Endothelial cell of umbilical vein (primary cell): ENCODE data around the gene MEIOSIN. TPM values are rescaled to one million over a fixed set of nuclear protein-coding genes. Genes with fewer than 3 reads are reported as not detected.

Experiments
- BruUV-seq: library from RNA; stranded (reverse); fragments of 400-500 nt; replicated peaks from 2 replicates; lab custom pipeline; 2021; lab: Mats Ljungman, UMichigan
- CTCF ChIA-PET: fragments of 300-600, 350-600 bp; sonication (Branson Sonifier 250); formaldehyde crosslinking; loops from one replicate; lab custom pipeline; 2021; ENCODE audit warnings: antibody characterized with exemption, inconsistent platforms; lab: Charles Lee
- POLR2A ChIA-PET: fragments of 300-600, 350-600 bp; sonication (Branson Sonifier 250); formaldehyde crosslinking; loops from one replicate; lab custom pipeline; 2021; ENCODE audit warnings: antibody characterized with exemption, inconsistent platforms; lab: Charles Lee
- DNase-seq: peaks from one replicate; pipeline ENCODE4 v3.0.0-alpha.2; 2011; ENCODE audit warnings: low read depth, low spot score
- FAIRE-seq: peaks from 2 replicates; lab custom pipeline; 2011; peaks lifted over from hg19 to GRCh38; lab: Jason Lieb, UNC
- H2AFZ ChIP-seq: 2 replicates; pipeline ENCODE4 v1.6.0; 2012; ENCODE audit warnings: low read depth, low read length, control low read depth, inconsistent platforms
- H3K27ac ChIP-seq: 2 replicates; pipeline ENCODE4 v1.5.1; 2011; ENCODE audit warnings: low read depth, mild to moderate bottlenecking, control low read depth, low read length, moderate library complexity; ENCODE audit not compliant: insufficient read depth
- H3K27me3 ChIP-seq, 2 experiments: 2 replicates each; pipeline versions ENCODE4 v1.6.0 to v1.6.1; 2011; ENCODE audit warnings: low read length in 2 of 2, mixed read lengths in 1 of 2; ENCODE audit not compliant: control insufficient read depth in 2 of 2, insufficient read depth in 2 of 2
- H3K36me3 ChIP-seq, 2 experiments: 2 replicates in 1 of 2; 3 replicates in 1 of 2; pipeline ENCODE4 v1.5.1; 2011; ENCODE audit warnings: low read length in 2 of 2, mild to moderate bottlenecking in 1 of 2, moderate library complexity in 1 of 2; ENCODE audit not compliant: control insufficient read depth in 2 of 2, insufficient read depth in 2 of 2; ENCODE audit errors: extremely low read depth in 1 of 2
- H3K4me1 ChIP-seq: 3 replicates; pipeline ENCODE4 v1.5.1; 2011; ENCODE audit warnings: mild to moderate bottlenecking, low read length; ENCODE audit not compliant: control insufficient read depth, insufficient read depth; ENCODE audit errors: extremely low read depth
- H3K4me2 ChIP-seq: 2 replicates; pipeline ENCODE4 v1.6.1; 2011; ENCODE audit warnings: low read length, control low read depth, mixed read lengths; ENCODE audit not compliant: insufficient read depth
- H3K4me3 ChIP-seq, 3 experiments: fragments of 200-600 bp in 1 of 3; sonication (generic), shearing (Covaris generic) in 1 of 3; replicated peaks in 1 of 3; 2 replicates each; pipeline ENCODE4 v1.5.1; 2011 to 2016; ENCODE audit warnings: control low read depth in 3 of 3, low read length in 3 of 3, mild to moderate bottlenecking in 2 of 3, inconsistent platforms in 1 of 3, low read depth in 1 of 3, moderate library complexity in 1 of 3; ENCODE audit not compliant: insufficient read depth in 1 of 3
- H3K79me2 ChIP-seq: 2 replicates; pipeline ENCODE4 v1.6.0; 2012; ENCODE audit warnings: low read length, inconsistent platforms; ENCODE audit not compliant: control insufficient read depth, insufficient read depth
- H3K9ac ChIP-seq: replicated peaks from 2 replicates; pipeline ENCODE3; 2011; ENCODE audit warnings: low read length, control low read depth; ENCODE audit not compliant: insufficient read depth; ENCODE audit errors: extremely low read depth
- H3K9me1 ChIP-seq: replicated peaks from 3 replicates; pipeline ENCODE4 v1.6.0; 2011; ENCODE audit warnings: mild to moderate bottlenecking, low read length; ENCODE audit not compliant: control insufficient read depth, insufficient read depth; ENCODE audit errors: extremely low read depth
- H3K9me3 ChIP-seq: replicated peaks from 2 replicates; pipeline ENCODE4 v1.5.1; 2012; ENCODE audit warnings: low read length, inconsistent platforms; ENCODE audit not compliant: control insufficient read depth, insufficient read depth
- H4K20me1 ChIP-seq: replicated peaks from 2 replicates; pipeline ENCODE3; 2011; ENCODE audit warnings: mild to moderate bottlenecking, low read length; ENCODE audit not compliant: control insufficient read depth, insufficient read depth; ENCODE audit errors: extremely low read depth
- EZH2 ChIP-seq: IDR thresholded peaks from 2 replicates; pipeline ENCODE4 v1.6.1; 2012; ENCODE audit warnings: borderline replicate concordance, low read depth, mild to moderate bottlenecking, moderate library complexity, low read length, inconsistent platforms; ENCODE audit not compliant: severe bottlenecking
- FOS ChIP-seq: IDR thresholded peaks from 2 replicates; pipeline ENCODE4 v1.6.1; 2011; ENCODE audit warnings: mild to moderate bottlenecking, low read length, moderate library complexity, borderline replicate concordance; ENCODE audit not compliant: insufficient read depth
- GATA2 ChIP-seq: IDR thresholded peaks from 2 replicates; pipeline ENCODE4 v1.7.0; 2011; ENCODE audit warnings: low read depth, mild to moderate bottlenecking, moderate library complexity, mixed read lengths, low read length; ENCODE audit not compliant: insufficient read length, insufficient read depth
- JUN ChIP-seq: IDR thresholded peaks from 2 replicates; pipeline ENCODE4 v1.6.1; 2011; ENCODE audit warnings: borderline replicate concordance, low read depth; ENCODE audit not compliant: insufficient read length, insufficient read depth
- MYC ChIP-seq: IDR thresholded peaks from one replicate; pipeline ENCODE4 v1.6.1; 2011; ENCODE audit warnings: mild to moderate bottlenecking, low read depth, low read length
- POLR2A ChIP-seq: IDR thresholded peaks from 2 replicates; pipeline ENCODE4 v1.6.1; 2012; ENCODE audit warnings: low read depth, mild to moderate bottlenecking, control low read depth, low read length
- POLR2AphosphoS5 ChIP-seq: IDR thresholded peaks from 2 replicates; pipeline ENCODE4 v1.6.1; 2012; ENCODE audit warnings: low read depth, mild to moderate bottlenecking, control low read depth, low read length, moderate library complexity; ENCODE audit not compliant: insufficient read depth
- dilution Hi-C: fragments of 300-500 bp; cut with MboI; formaldehyde crosslinking; loops from one replicate; pipeline ENCODE4 v1.15.0; 2019; ENCODE audit warnings: low sequenced_read_pairs; ENCODE audit not compliant: extremely low pct_ligation_motif_present
- intact Hi-C: fragments of 100-400 bp; cut with micrococcal nuclease; formaldehyde crosslinking; loops from one replicate; pipeline ENCODE4 v1.10.0; 2022
- polyA plus RNA-seq, 4 experiments: library from polyadenylated mRNA; depleted of rRNA in 3 of 4; stranded (reverse) in 3 of 4; unstranded in 1 of 4; fragments of >200 nt; gene quantifications; 2 replicates each; pipeline versions ENCODE4 v1.2.1 to v1.2.3, GENCODE V29; 2011 to 2012; ENCODE audit warnings: missing spikeins in 1 of 4
- total RNA-seq: library from RNA; stranded (reverse); gene quantifications from 2 replicates; pipeline ENCODE4 v1.2.3, GENCODE V29; 2021
- TF ChIP-seq, protein P1 (sequence below), 2 donors: IDR thresholded peaks; 1 replicate in 1 of 2; 2 replicates in 1 of 2; pipeline ENCODE4 v1.5.1; 2011; ENCODE audit warnings: low read length in 2 of 2, mild to moderate bottlenecking in 2 of 2, moderate library complexity in 2 of 2, control low read depth in 1 of 2, inconsistent platforms in 1 of 2, low read depth in 1 of 2; ENCODE audit not compliant: insufficient read depth in 1 of 2; ENCODE audit errors: extremely low read depth in 1 of 2
- TF ChIP-seq, protein P2 (sequence below): IDR thresholded peaks from 2 replicates; pipeline ENCODE4 v1.6.1; 2011; ENCODE audit not compliant: insufficient read depth, insufficient read length

MEIOSIN gene
- total and polyA plus RNA-seq, 2 donors (not counting 3 experiments of a cell fraction or from before 2014, with no cell fraction given) = not detected

DNA sequence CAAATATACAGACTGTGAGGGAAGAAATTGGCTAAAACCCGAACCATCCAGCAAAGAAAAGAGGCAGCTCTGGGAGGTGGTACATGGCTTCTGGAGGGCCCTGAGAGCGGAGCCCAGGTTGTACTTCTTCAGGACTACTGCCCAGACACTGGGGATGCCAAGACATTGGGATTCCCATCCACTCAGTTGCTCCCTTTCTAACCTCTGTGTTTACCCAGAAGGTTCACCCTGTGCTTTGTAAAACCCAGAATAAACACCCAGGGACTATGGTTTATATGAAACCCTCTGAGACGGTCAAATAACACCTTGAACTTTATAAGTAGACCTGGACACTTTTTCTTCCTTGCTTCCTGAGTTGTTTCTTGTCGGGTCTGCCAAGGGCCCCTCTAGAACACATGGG lies 9.7 kb downstream of the MEIOSIN start:
- no peak for DNase-seq
- H3K79me2 ChIP-seq = no peaks in the 10 kb centered on the region
- H3K36me3 ChIP-seq = no peaks in the 10 kb centered on the region
- no peaks in the 10 kb centered on the region for H3K4me1 ChIP-seq
- CTCF ChIA-PET = interaction anchor here (1.9 to 2.1 kb wide), 2 partner anchors 11 to 26 kb away, joined by 5 to 8 read pairs; no protein-coding TSS in a partner anchor
- no peaks in the 10 kb centered on the region for H4K20me1 ChIP-seq
- peaks cover 8 to 10% of the 10 kb centered on the region in 2 experiments for H3K27me3 ChIP-seq
- intact Hi-C loops (no loop called here), dilution Hi-C loops (no loop called here)
- H2AFZ ChIP-seq = no peak overlapping the region
- no peaks in the 10 kb centered on the region for H3K9me1 ChIP-seq
- no TSS peak for BruUV-seq
- H3K9me3 ChIP-seq = no peaks in the 10 kb centered on the region
- no peak overlapping the region for H3K4me3 ChIP-seq
- FAIRE-seq = no peak
- no peak overlapping the region for H3K9ac ChIP-seq
- POLR2A ChIA-PET = no interaction called here
- H3K27ac ChIP-seq = no peak overlapping the region
- H3K4me2 ChIP-seq = no peak overlapping the region
- TF ChIP-seq, protein P1, sequence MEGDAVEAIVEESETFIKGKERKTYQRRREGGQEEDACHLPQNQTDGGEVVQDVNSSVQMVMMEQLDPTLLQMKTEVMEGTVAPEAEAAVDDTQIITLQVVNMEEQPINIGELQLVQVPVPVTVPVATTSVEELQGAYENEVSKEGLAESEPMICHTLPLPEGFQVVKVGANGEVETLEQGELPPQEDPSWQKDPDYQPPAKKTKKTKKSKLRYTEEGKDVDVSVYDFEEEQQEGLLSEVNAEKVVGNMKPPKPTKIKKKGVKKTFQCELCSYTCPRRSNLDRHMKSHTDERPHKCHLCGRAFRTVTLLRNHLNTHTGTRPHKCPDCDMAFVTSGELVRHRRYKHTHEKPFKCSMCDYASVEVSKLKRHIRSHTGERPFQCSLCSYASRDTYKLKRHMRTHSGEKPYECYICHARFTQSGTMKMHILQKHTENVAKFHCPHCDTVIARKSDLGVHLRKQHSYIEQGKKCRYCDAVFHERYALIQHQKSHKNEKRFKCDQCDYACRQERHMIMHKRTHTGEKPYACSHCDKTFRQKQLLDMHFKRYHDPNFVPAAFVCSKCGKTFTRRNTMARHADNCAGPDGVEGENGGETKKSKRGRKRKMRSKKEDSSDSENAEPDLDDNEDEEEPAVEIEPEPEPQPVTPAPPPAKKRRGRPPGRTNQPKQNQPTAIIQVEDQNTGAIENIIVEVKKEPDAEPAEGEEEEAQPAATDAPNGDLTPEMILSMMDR (IDR thresholded peaks at IDR 0.05; ENCODE audit: extremely low read depth in 1 of 2, insufficient read depth in 1 of 2, low read depth in 1 of 2, low read length in 2 of 2) = no peak
- TF ChIP-seq JUN (no peak), GATA2 (no peak), POLR2A (no peak), POLR2AphosphoS5 (no peak), EZH2 (no peak), FOS (no peak), MYC (no peak)
- TF ChIP-seq, protein P2, sequence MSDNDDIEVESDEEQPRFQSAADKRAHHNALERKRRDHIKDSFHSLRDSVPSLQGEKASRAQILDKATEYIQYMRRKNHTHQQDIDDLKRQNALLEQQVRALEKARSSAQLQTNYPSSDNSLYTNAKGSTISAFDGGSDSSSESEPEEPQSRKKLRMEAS = no peak
